ENCODE measurements around the gene COL23A1. TPM values are rescaled to one million over a fixed set of nuclear protein-coding genes. Genes with fewer than 3 reads are reported as not detected.
"Not testable (repeated sequence)": the region's sequence is repeated elsewhere in the genome, so short reads cannot be mapped to it uniquely, and the experiment has no call there.

COL23A1 gene
- total RNA-seq, 2 donors from 2014 or later, result 2.0 to 3.0 TPM

DNA sequence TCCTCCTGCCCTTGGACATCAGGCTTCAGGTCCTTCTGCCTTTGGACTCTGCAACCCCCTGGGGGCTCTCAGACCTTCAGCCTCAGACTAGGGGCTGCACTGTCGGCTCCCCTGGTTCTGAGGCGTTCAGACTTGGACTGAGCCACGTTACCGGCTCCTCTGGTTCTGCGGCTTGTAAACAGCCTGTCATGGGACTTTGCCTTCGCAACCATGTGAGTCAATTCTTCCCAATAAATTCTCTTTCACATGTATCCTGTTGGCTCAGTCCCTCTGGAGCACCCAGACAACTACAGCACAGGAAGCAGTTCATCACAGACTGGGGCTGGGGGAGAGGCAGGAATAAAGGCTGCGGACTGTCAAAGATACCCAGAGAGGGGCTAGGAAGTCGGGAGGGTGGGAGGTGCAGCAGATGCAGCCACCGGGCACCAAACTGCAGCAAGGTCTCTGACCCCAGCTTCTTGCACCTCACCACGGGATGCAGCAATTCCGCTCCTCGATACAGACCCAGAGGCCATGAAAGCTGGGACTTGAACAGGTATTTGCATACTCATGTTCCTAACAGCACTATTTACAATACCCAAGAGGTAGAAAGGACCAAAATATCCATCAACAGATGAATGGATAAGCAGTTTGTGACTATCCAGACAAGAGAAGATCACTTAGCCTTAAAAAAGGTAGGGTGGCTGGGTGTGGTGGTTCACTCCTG, 100.8 kb downstream of the COL23A1 start:
- intact Hi-C loops (cut with DNase I), result no loop called here
- DNase-seq (ENCODE audit: low spot score), result no peak

GRCh38 chr5:178488696-178489095, 101.5 kb downstream of the COL23A1 start:
- intact Hi-C loops (cut with DNase I), result no loop called here
- DNase-seq (ENCODE audit: low spot score), result no peak

GRCh38 chr5:178487911-178488600, 102.1 kb downstream of the COL23A1 start:
- intact Hi-C loops (cut with DNase I), result no loop called here

DNA sequence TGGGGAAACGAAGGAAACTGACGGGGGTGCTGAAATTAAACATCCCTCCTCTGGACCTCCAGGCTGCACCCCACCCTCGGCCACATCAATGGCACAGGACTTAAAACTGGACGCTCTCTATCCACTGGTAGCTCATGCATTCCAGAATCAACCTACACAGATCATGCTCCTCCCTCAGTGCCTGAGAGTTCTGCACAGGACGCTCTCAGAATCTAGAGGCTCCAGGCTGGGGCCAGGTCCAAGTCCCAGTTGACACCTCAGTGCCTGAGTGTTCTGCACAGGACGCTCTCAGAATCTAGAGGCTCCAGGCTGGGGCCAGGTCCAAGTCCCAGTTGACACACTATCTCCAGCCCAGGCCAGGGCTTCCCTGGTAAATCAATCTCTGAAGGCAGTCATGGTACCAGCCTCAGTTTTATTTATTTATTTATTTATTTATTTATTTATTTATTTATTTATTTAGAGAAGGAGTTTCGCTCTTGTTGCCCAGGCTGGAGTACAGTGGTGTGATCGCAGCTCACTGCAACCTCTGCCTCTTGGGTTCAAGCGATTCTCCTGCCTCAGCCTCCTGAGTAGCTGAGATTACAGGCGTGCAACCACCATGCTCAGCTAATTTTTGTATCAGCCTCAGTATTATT, 103.2 kb downstream of the COL23A1 start:
- intact Hi-C loops (cut with DNase I); DNase-seq (ENCODE audit: low spot score): not testable (repeated sequence)

More at GRCh38 chr5:178487911-178488600, 102.1 kb downstream of the COL23A1 start:
- no peak for DNase-seq (ENCODE audit: low spot score)

- no peak for DNase-seq (ENCODE audit: low spot score)
- intact Hi-C loops (cut with DNase I), result no loop called here
These were observed 104.0 kb downstream of the COL23A1 start for GRCh38 chr5:178486239-178486641.

GRCh38 chr5:178483620-178484019, 106.6 kb downstream of the COL23A1 start:
- DNase-seq (ENCODE audit: low spot score), result no peak
- intact Hi-C loops (cut with DNase I), result no loop called here

GRCh38 chr5:178479261-178479660, 110.9 kb downstream of the COL23A1 start:
- intact Hi-C loops (cut with DNase I), result no loop called here
- no peak for DNase-seq (ENCODE audit: low spot score)

DNA sequence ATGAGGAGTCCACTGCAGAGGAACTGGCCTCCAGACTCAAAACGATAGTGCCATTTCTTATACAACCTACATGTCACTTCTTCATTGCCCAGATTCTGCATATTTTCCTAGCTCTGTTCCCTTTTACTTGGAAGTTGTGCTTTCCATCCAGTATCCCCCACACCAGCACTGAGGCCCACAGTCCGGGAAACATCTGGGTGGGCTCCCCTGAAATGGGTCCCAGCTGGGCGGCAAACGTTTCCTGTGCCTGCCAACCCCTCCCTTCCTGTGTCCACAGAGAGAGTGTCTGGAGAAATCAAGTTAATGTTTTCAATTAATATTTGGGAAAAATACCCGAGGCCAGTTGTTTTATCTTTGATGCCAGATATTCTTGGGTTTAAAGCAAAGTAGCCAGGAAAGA, 111.8 kb downstream of the COL23A1 start:
- no peak for DNase-seq (ENCODE audit: low spot score)
- intact Hi-C loops (cut with DNase I), result no loop called here

DNA sequence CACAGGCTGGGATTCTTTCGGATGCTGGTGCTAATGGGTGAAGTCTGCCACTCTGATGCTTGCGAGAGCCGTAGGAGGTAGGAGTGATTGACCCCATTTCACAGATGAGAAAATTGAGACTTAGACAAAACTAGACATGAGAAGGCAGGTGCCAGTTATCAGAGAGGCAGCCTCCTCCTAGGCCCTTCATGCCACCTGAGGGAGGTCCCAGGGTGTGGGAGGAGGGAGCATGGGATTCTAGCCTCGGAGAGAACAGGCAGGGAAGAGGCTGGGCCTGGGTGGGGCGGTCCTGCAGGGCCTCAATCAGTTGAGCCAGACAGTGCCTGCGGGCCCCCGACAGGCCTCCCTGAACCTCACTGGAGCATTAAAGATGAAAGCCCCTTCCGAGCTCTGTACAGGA, 112.4 kb downstream of the COL23A1 start:
- intact Hi-C loops (cut with DNase I), result loop anchor here in 1 of 2 donors (1.0 kb wide), 1 partner anchor 71 kb away; no protein-coding TSS in a partner anchor
- no peak for DNase-seq (ENCODE audit: low spot score)

- intact Hi-C loops (cut with DNase I), result loop anchor here in 1 of 2 donors (1.0 kb wide), 1 partner anchor 70 kb away; no protein-coding TSS in a partner anchor
- no peak for DNase-seq (ENCODE audit: low spot score)
These were observed 113.0 kb downstream of the COL23A1 start for GRCh38 chr5:178476972-178477754.

DNA sequence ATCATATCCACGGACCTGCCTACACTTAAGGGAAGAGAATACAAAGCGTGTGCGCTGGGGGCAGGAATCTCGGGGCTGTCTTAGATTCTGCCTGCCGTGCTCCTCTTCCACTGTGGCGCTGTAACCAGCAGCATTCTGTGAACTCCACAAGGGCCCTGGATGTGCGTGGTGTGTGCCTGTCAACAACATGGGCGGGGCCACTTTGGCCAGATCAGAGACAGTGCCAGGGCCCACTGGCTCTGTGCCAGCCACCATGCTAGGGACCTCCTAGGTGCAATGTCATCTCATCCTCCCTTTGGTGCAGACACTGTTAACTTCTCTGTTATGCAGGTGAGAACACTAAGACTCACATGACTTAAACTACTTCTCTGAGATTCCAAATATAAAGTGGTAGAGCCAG, 113.7 kb downstream of the COL23A1 start:
- intact Hi-C loops (cut with DNase I), result no loop called here

GRCh38 chr5:178475422-178475821, 114.8 kb downstream of the COL23A1 start:
- DNase-seq (ENCODE audit: low spot score), result no peak
- intact Hi-C loops (cut with DNase I), result no loop called here

More for the DNA sequence above, 113.7 kb downstream of the COL23A1 start:
- no peak for DNase-seq (ENCODE audit: low spot score)

DNA sequence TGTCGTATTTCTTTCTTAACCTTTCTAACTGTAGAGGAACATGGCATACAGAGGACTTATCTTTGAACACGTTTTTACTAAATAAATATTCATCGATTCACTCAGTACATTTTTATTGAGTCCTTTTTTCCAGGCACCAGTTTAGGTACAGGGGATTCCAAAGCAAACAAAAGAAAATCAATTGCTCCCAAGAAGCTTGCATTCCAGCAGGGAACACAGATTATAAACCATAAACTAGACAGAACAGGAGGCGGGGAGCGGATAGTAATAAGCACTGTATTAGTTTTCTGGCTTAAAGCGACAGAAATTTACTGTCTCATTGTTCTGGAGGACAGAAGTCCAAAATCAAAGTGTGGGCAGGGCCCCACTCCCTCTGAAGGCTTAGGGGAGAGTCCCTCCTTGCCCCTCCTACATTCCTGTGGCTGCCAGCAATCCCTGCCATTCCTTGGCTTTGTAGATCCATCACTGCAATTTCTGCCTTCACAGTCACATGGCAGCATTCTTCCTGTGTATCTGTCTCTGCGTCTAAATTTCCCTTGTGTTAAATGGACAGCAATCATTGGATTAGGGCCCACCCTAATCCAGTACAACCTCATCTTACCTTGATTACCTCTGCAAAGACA, 115.5 kb downstream of the COL23A1 start:
- no peak for DNase-seq (ENCODE audit: low spot score)
- intact Hi-C loops (cut with DNase I), result no loop called here

GRCh38 chr5:178473854-178474253, 116.3 kb downstream of the COL23A1 start:
- DNase-seq (ENCODE audit: low spot score), result no peak
- intact Hi-C loops (cut with DNase I), result no loop called here

DNA sequence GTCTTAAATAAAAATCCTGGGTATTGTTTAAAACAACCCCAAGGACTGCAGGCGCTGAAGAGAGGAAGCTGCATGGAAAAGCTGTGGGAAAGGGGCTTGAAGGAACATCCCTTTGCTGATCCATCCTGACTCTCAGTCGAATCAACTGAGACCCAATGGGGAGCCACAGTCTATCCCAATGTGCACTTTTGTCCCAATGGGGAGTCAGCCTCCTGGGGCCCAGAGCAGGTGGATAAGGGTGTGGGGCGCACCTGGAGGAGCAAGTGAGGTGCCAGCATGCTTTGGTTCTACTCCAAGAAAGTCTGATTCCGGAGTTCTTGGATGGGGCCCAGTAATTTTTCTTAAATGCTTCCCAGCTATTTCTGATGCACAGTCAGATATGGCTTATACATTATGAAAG, 118.1 kb downstream of the COL23A1 start:
- intact Hi-C loops (cut with DNase I), result no loop called here

DNA sequence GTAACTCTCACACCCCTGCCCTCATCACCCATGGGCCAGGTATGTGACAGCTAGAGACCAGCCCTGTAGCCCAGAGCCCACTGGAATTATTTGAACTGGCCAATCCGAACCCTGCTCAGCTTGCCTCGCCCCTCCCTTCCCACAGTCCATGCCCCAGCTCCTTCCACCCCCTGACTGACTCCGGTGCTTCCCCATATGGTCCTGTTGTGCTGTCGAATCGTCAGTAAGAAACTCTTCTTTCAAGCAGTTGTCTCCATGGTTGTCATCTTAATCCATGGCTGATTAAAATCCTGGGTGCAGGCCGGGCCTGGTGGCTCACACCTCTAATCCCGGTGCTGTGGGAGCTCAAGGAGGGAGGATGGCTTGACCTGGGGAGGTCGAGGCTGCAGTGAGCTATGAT, 118.5 kb downstream of the COL23A1 start:
- intact Hi-C loops (cut with DNase I), result no loop called here
- no peak for DNase-seq (ENCODE audit: low spot score)

More for the DNA sequence above, 118.1 kb downstream of the COL23A1 start:
- DNase-seq (ENCODE audit: low spot score), result no peak

- DNase-seq (ENCODE audit: low spot score), result no peak
- intact Hi-C loops (cut with DNase I), result no loop called here
These were observed 119.5 kb downstream of the COL23A1 start for GRCh38 chr5:178470760-178471025.

DNA sequence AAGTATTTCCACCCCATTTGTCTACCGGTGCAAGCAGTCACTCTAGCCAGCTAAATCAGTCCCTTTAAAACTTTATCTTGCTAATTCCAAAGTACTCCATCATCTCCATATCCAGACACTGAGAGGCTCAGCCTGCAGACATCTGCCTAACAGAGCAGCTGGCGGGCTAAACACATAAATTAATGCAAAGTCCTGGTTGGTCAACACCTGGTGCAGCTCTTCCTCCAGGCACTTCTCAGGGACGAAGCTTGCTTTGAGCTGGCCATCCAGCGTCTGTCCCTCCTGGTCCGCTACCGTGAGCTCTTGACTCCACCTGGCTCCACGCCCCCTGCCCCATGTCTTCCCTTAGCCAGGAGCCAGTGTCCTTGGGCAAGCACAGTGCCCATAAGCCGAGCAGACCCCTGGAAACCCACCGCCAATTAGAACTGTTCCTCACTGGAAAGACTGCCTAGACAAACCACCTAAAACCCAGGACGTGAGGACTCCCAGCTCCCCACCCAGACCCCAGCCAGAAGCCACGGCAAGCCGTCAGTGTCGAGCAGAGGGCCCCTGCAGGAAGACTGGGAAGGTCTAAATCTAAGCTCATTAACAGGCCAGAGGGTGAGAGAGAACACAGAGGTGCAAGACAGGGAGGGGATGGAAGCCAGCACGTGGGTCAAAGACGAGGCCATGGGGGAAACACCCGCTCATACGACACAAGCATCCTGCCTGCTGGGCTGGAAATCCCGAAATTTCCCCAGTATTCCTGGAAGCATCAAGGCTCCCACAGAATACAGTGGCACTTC, 120.0 kb downstream of the COL23A1 start:
- no peak for DNase-seq (ENCODE audit: low spot score)
- intact Hi-C loops (cut with DNase I), result loop anchor here in 1 of 2 donors (10.0 kb wide), 1 partner anchor 195 kb away; no protein-coding TSS in a partner anchor
